ENCODE measurements around the gene CEP104. TPM values are rescaled to one million over a fixed set of nuclear protein-coding genes. Genes with fewer than 3 reads are reported as not detected.
"Not testable (repeated sequence)": the region's sequence is repeated elsewhere in the genome, so short reads cannot be mapped to it uniquely, and the experiment has no call there.

The CEP104 gene
- total RNA-seq, 1 donor from 2014 or later: 47.3 TPM

DNA sequence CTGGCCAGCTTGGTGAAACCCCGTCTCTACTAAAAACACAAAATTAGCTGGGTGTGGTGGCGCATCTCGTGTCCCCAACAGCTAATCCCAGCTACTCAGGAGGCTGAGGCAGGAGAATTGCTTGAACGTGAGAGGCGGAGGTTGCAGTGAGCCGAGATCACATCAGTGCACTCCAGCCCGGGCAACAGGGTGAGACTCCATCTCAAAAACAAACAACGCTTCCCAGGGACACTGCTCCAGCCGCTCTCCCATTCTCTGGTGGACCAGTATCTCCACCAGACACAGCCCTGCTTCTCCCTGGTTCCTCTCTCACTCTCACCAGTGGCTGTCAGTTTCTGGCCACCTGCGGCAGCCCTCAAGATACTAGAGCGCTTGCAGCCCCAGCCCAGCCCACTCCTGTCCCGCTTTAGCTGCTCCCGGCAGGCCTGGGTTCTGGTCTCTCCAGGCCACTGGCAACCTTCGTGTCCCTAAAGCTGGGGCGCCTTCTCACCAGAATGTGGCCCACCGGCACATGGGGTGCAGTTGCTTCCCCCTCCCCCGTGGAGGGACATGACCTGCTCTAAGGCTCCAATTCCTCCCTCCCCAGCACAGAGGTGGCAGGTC is 39.8 kb downstream of the CEP104 start:
- TF ChIP-seq, protein P1, sequence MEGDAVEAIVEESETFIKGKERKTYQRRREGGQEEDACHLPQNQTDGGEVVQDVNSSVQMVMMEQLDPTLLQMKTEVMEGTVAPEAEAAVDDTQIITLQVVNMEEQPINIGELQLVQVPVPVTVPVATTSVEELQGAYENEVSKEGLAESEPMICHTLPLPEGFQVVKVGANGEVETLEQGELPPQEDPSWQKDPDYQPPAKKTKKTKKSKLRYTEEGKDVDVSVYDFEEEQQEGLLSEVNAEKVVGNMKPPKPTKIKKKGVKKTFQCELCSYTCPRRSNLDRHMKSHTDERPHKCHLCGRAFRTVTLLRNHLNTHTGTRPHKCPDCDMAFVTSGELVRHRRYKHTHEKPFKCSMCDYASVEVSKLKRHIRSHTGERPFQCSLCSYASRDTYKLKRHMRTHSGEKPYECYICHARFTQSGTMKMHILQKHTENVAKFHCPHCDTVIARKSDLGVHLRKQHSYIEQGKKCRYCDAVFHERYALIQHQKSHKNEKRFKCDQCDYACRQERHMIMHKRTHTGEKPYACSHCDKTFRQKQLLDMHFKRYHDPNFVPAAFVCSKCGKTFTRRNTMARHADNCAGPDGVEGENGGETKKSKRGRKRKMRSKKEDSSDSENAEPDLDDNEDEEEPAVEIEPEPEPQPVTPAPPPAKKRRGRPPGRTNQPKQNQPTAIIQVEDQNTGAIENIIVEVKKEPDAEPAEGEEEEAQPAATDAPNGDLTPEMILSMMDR (IDR thresholded peaks at IDR 0.05; ENCODE audit: insufficient read depth, low read length, poor library complexity, severe bottlenecking): no peak
- peaks cover 2% of the 10 kb centered on the region for H3K36me3 ChIP-seq (ENCODE audit: control insufficient read depth, insufficient read depth, low read length)
- no peaks in the 10 kb centered on the region for H3K27me3 ChIP-seq (ENCODE audit: control insufficient read depth, insufficient read depth, low read length)
- DNase-seq (ENCODE audit: low read depth): no peak
- no peak overlapping the region for H3K4me3 ChIP-seq (ENCODE audit: low read depth, low read length)

DNA sequence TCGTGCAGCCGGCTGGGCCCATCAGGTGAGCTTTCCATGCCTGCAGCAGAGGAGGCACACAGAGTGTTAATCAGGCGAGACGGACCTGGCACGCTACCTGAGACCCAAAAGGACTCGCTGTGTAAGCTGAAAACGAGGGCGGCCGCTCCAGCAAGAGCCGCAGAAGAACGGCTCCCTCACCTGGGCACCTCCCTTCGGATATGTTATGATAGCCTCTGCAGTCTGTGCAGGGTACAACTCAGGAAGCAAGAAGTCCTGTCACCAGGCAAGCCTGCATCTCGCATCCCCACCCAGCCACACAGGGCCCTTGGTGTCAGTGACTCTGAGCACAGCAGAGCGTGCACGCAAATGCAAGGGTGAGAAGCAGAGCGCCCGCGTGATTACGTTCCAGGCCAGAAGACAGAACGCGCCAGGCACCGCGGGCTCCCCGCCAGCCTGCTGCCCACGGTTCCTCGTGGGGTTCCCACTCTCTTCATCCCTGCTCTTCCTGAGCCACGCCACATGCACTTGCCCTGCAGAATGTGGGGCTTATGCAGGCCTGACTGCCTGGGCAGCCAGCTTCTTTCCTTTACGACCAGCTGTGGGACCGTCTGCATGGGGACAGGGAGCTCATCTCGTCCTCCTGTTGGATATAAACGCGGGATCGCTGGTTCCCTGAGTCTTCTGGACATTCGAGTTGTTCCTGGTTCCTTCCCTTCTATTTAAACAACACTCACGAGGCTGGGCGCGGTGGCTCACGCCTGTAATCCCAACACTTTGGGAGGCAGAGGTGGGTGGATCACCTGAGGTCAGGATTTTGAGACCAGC is 40.5 kb downstream of the CEP104 start:
- no peak for DNase-seq (ENCODE audit: low read depth)
- Histone ChIP-seq H3K27me3 (ENCODE audit: control insufficient read depth, insufficient read depth, low read length) (no peaks in the 10 kb centered on the region), H3K4me3 (ENCODE audit: low read depth, low read length) (no peak overlapping the region), H3K36me3 (ENCODE audit: control insufficient read depth, insufficient read depth, low read length) (peaks cover 2% of the 10 kb centered on the region)
- TF ChIP-seq, protein P1 (IDR thresholded peaks at IDR 0.05; ENCODE audit: insufficient read depth, low read length, poor library complexity, severe bottlenecking): no peak

DNA sequence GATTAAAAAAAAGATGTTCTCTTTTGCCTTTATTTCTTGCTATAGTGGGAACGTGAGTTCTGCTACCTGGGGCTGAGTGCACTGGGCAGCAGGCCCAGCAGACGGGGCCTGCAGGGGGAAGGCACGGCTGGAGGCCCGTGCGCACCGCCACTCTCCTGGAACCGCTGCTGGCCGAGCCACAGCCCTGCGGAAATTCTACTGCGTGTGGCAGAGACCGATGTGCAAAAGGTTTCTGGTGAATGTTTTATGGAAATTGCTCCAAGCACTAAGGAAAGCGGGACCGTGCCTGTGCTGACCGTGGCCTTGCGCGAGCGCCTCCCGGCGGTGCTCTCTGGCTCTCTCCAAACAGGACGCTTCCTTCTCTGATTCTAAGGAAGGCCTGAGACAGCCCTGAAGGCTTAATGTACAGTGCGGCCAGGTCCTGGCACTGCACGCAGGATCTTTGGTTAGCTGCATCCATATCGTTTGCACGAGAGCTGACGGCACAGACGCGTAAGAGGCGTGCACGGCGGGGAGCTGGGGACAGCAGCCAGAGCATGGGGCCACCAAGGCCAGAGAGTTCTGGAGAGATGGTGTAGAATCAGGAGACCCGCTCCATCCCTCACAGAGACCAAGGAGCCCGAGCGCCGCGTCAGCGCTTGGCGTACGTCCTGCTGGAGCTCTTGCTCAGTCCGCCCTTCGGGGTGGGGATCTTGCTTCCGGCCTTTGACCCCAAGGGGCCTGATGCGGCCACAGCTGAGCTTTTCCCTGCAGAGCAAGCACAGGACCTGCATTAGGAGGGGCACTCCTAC is 42.0 kb downstream of the CEP104 start:
- no peak for DNase-seq (ENCODE audit: low read depth)
- Histone ChIP-seq H3K27me3 (ENCODE audit: control insufficient read depth, insufficient read depth, low read length) (no peaks in the 10 kb centered on the region), H3K36me3 (ENCODE audit: control insufficient read depth, insufficient read depth, low read length) (peaks cover 1% of the 10 kb centered on the region), H3K4me3 (ENCODE audit: low read depth, low read length) (no peak overlapping the region)
- TF ChIP-seq, protein P1 (IDR thresholded peaks at IDR 0.05; ENCODE audit: insufficient read depth, low read length, poor library complexity, severe bottlenecking): no peak

DNA sequence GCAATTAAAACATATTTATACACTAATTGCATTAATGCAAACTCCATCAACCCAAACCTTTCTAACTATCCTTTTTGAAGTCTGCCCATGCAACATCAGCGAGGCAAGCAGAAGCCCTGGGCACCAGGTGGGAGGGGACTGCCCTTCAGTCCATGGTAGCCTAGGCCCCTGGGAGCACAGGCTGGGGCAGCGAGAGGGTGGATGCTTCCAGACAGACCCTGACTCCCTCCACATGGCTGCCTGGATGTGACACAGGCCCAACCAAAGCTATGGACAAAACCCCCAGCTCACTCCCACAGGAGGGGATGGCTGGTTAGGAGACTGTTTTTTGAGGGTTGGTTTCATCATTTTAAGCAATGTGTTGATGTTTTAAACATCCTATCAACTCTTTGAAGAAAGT is 42.9 kb downstream of the CEP104 start:
- Histone ChIP-seq H3K27me3 (ENCODE audit: control insufficient read depth, insufficient read depth, low read length) (no peaks in the 10 kb centered on the region), H3K4me3 (ENCODE audit: low read depth, low read length) (no peak overlapping the region)
- TF ChIP-seq, protein P1 (IDR thresholded peaks at IDR 0.05; ENCODE audit: insufficient read depth, low read length, poor library complexity, severe bottlenecking): no peak

DNA sequence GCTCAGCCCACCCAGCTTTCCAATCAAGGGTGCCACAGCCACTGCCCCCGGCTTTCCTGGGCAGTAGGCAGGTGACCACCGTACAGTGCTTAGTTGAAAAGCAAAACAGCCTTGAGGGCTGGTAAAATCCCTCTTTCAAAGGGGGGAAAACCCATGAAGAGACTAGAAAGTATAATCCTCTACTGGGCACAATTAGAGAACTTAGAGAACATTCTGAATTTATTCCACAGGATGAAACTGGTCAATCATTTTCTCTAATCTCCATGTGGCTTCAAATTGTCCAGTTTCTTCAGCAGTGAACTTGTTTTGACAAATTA is 45.5 kb downstream of the CEP104 start:
- no peaks in the 10 kb centered on the region for H3K27me3 ChIP-seq (ENCODE audit: control insufficient read depth, insufficient read depth, low read length)
- no peaks in the 10 kb centered on the region for H3K36me3 ChIP-seq (ENCODE audit: control insufficient read depth, insufficient read depth, low read length)
- DNase-seq (ENCODE audit: low read depth): no peak
- H3K4me3 ChIP-seq (ENCODE audit: low read depth, low read length): no peak overlapping the region
- TF ChIP-seq, protein P1 (IDR thresholded peaks at IDR 0.05; ENCODE audit: insufficient read depth, low read length, poor library complexity, severe bottlenecking): no peak

More for the DNA sequence above, 42.9 kb downstream of the CEP104 start:
- H3K36me3 ChIP-seq (ENCODE audit: control insufficient read depth, insufficient read depth, low read length): no peaks in the 10 kb centered on the region
- no peak for DNase-seq (ENCODE audit: low read depth)

DNA sequence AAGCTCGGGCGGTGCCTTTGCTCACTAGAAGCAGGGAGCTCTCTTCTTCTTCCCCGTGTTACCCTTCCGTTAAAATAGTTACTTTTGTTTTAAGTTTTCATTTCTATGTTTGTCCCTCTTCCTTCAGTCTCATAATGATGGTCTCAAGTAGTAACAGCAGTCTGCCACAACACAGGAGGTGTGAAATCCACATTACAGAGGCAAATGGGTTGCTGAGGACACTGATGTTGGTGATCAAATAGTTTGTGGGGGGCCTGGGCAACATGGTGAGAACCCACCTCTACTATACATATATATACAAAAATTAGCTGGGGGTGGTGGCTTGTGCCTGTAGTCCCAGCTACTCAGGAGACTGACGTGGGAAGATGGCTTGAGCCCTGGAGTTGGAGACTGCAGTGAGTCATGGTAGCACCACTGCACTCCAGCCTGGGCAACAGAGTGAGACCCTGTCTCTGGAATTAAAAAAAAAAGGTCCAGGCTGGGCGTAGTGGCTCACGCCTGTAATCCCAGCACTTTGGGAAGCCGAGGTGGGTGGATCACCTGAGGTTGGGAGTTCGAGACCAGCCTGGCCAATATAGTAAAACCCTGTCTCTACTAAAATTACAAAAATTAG is 46.8 kb downstream of the CEP104 start:
- H3K36me3 ChIP-seq (ENCODE audit: control insufficient read depth, insufficient read depth, low read length); H3K4me3 ChIP-seq (ENCODE audit: low read depth, low read length); H3K27me3 ChIP-seq (ENCODE audit: control insufficient read depth, insufficient read depth, low read length); DNase-seq (ENCODE audit: low read depth): not testable (repeated sequence)
